IPS-NIHi7 (cell line): ENCODE results near the gene GRM8.

Experiments used
- DNase-seq: peaks from one replicate; pipeline ENCODE4 v3.0.0; 2012; ENCODE audit warnings: mixed read lengths; ENCODE audit errors: extremely low spot score

The GRM8 gene

GRCh38 chr7:127029823-127030222 is 222.9 kb downstream of the GRM8 start:
- no peak for DNase-seq

- no peak for DNase-seq
These were observed 230.9 kb downstream of the GRM8 start for GRCh38 chr7:127021857-127022256.

GRCh38 chr7:127021019-127021738 is 231.6 kb downstream of the GRM8 start:
- DNase-seq: no peak

- DNase-seq: no peak
These were observed 233.9 kb downstream of the GRM8 start for GRCh38 chr7:127018889-127019288.

- no peak for DNase-seq
These were observed 235.5 kb downstream of the GRM8 start for GRCh38 chr7:127017196-127017595.

- DNase-seq: no peak
These were observed 252.0 kb downstream of the GRM8 start for GRCh38 chr7:127000725-127001124.

- DNase-seq: no peak
These were observed 256.1 kb downstream of the GRM8 start for GRCh38 chr7:126996659-126997058.

- DNase-seq: no peak
These were observed 259.0 kb downstream of the GRM8 start for GRCh38 chr7:126993626-126994213.

- no peak for DNase-seq
These were observed 264.7 kb downstream of the GRM8 start for GRCh38 chr7:126988022-126988421.

GRCh38 chr7:126979722-126980121 is 273.0 kb downstream of the GRM8 start:
- DNase-seq: no peak

- no peak for DNase-seq
These were observed 273.9 kb downstream of the GRM8 start for GRCh38 chr7:126978865-126979264.

- no peak for DNase-seq
These were observed 279.7 kb downstream of the GRM8 start for GRCh38 chr7:126973066-126973465.

GRCh38 chr7:126972571-126972970 is 280.2 kb downstream of the GRM8 start:
- no peak for DNase-seq

- DNase-seq: no peak
These were observed 293.1 kb downstream of the GRM8 start for GRCh38 chr7:126959649-126960048.

- DNase-seq: no peak
These were observed 294.4 kb downstream of the GRM8 start for GRCh38 chr7:126958367-126958766.

- no peak for DNase-seq
These were observed 295.3 kb downstream of the GRM8 start for GRCh38 chr7:126957443-126957842.

- DNase-seq: no peak
These were observed 299.3 kb downstream of the GRM8 start for GRCh38 chr7:126953461-126953860.

- no peak for DNase-seq
These were observed 304.1 kb downstream of the GRM8 start for GRCh38 chr7:126948664-126949063.

GRCh38 chr7:126940723-126941307 is 311.9 kb downstream of the GRM8 start:
- no peak for DNase-seq

GRCh38 chr7:126937171-126937570 is 315.6 kb downstream of the GRM8 start:
- no peak for DNase-seq

GRCh38 chr7:126931581-126931980 is 321.2 kb downstream of the GRM8 start:
- DNase-seq: no peak

GRCh38 chr7:126930166-126930565 is 322.6 kb downstream of the GRM8 start:
- no peak for DNase-seq

- no peak for DNase-seq
These were observed 328.3 kb downstream of the GRM8 start for GRCh38 chr7:126924477-126924876.
